Measurements from ENCODE around the gene CTBP2. TPM values are rescaled to one million over a fixed set of nuclear protein-coding genes. Genes with fewer than 3 reads are reported as not detected.

Gene CTBP2
- total and polyA plus RNA-seq, 8 donors: 21.4 to 60.8 (median 31.1) TPM

DNA sequence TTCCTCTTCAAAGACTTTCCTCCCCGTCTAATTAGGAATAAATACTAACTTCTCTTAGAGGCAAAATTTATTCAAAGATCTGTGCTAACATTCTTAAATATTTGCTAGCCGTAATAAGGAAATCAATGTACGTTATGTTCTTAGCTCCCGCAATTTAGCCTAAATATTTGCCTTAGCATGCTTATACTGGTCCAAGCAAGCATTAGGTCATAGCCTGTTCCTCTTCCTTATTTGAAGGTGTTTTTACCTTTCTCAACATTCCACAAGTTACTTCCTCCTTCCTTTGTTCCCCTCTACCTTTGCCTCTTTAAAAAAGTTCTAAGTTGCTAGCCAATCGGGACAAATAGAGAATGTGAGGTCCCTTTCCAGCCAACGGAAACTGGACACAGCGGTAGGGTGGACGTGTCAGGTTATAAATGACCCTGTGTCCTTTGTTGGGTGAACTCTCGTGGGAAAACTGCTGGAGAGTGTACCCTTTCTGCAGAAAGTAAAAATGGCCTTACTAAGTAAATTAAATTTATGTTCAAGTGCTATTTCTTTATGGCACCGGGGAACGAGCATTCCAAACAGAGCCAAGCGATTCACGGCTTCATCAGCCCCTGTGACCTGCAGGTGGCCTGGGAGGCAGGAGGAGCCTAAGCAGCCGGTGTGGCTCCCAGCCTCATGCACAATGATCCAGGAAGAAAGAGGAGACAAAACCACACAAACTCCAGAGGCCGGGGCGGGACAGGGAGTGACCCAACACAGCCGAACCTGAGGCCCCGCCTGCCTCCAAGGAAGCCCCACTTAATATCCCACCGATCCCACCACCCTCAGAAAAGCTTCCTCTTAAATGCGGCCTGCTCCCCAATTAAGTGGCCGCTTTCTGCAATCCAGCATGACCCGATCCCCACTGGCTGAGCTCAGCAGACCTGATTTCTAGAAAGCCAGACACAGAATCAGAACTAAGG, 151.4 kb downstream of the CTBP2 start:
- no peaks in the 10 kb centered on the region for H3K27me3 ChIP-seq
- TF ChIP-seq, protein P1, sequence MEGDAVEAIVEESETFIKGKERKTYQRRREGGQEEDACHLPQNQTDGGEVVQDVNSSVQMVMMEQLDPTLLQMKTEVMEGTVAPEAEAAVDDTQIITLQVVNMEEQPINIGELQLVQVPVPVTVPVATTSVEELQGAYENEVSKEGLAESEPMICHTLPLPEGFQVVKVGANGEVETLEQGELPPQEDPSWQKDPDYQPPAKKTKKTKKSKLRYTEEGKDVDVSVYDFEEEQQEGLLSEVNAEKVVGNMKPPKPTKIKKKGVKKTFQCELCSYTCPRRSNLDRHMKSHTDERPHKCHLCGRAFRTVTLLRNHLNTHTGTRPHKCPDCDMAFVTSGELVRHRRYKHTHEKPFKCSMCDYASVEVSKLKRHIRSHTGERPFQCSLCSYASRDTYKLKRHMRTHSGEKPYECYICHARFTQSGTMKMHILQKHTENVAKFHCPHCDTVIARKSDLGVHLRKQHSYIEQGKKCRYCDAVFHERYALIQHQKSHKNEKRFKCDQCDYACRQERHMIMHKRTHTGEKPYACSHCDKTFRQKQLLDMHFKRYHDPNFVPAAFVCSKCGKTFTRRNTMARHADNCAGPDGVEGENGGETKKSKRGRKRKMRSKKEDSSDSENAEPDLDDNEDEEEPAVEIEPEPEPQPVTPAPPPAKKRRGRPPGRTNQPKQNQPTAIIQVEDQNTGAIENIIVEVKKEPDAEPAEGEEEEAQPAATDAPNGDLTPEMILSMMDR (IDR thresholded peaks at IDR 0.05): no peak
- no peak for FAIRE-seq
- peak; percentile 69 to 89 (median 82) for ATAC-seq
- H3K4me1 ChIP-seq: peaks cover 0 to 14% (median 0%) of the 10 kb centered on the region in 3 donors
- intact Hi-C loops (cut with DNase I): no loop called here
- WGBS, 2 donors: 54 to 56% methylated on average over 22 of the region's 22 CpGs
- no peak overlapping the region for H3K4me3 ChIP-seq
- H3K27ac ChIP-seq: peak overlapping the region in 2 of 4 donors; percentile 49 to 56
- H3K9me3 ChIP-seq: no peaks in the 10 kb centered on the region
- DNase-seq: peak; percentile 45 to 80 (median 62)
- H3K36me3 ChIP-seq: peaks cover 0 to 5% (median 0%) of the 10 kb centered on the region in 3 donors

DNA sequence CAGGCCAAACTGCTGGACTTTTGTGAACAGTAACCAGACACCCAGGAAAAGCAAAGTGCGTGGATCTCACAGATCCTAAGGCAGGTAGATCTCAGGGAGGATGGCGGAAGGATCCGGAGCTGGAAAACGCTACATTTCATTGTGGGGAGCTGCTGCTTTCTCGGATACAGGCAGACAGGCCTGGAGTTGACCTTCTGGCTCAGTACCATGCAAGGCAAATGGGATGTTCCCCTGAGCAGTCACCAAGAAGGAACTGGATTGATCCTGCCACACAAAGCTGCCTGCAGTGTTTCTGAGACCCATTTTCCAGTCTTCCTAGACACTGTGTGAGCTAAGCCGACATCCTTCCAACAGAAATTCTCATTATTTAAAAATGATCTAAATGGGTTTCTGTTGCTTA, 152.9 kb downstream of the CTBP2 start:
- WGBS, 2 donors: 88 to 92% methylated on average over 6 of the region's 6 CpGs
- no peak overlapping the region for H3K27ac ChIP-seq
- no peak overlapping the region for H3K4me3 ChIP-seq
- TF ChIP-seq, protein P1 (IDR thresholded peaks at IDR 0.05): no peak
- no peak for FAIRE-seq
- H3K9me3 ChIP-seq: no peaks in the 10 kb centered on the region
- H3K27me3 ChIP-seq: no peaks in the 10 kb centered on the region
- ATAC-seq: no peak
- H3K36me3 ChIP-seq: peaks cover 0 to 10% (median 3%) of the 10 kb centered on the region in 3 donors
- intact Hi-C loops (cut with DNase I): no loop called here
- H3K4me1 ChIP-seq: peaks cover 0 to 14% (median 0%) of the 10 kb centered on the region in 3 donors
- no peak for DNase-seq

DNA sequence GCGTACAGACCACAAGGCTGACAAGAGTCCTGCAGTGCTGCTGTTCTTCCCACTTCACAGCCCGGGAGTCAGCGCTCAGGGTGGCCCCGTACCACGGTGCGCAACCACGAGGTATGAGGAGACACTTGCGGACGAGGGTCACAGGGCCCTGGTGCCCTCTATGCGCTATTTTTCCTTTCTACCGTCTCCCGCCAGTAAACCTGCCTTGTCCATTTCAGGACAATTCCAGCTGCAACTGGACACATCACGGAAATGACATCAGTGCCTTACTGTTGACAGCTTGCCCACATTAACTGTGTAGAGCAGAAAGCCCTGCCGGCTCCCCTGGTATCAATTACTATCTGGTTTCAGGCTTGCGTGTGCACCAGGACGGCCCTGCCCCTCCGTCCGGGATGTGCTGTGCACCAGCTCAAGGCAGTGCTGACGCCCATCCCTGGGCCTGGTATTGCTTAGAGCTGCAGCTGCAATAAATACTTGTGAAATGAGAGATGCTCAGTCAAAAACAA, 153.4 kb downstream of the CTBP2 start:
- no peak overlapping the region for H3K27ac ChIP-seq
- intact Hi-C loops (cut with DNase I): no loop called here
- H3K4me1 ChIP-seq: peaks cover 0 to 14% (median 2%) of the 10 kb centered on the region in 3 donors
- no peak overlapping the region for H3K4me3 ChIP-seq
- no peaks in the 10 kb centered on the region for H3K9me3 ChIP-seq
- H3K36me3 ChIP-seq: peaks cover 0 to 10% (median 4%) of the 10 kb centered on the region in 3 donors
- no peak for FAIRE-seq
- ATAC-seq: no peak
- 79 to 82% methylated on average over 19 of the region's 19 CpGs for WGBS, 2 donors
- H3K27me3 ChIP-seq: no peaks in the 10 kb centered on the region
- DNase-seq: peak in 2 of 6 donors; percentile 18 to 43
- TF ChIP-seq, protein P1 (IDR thresholded peaks at IDR 0.05): no peak

DNA sequence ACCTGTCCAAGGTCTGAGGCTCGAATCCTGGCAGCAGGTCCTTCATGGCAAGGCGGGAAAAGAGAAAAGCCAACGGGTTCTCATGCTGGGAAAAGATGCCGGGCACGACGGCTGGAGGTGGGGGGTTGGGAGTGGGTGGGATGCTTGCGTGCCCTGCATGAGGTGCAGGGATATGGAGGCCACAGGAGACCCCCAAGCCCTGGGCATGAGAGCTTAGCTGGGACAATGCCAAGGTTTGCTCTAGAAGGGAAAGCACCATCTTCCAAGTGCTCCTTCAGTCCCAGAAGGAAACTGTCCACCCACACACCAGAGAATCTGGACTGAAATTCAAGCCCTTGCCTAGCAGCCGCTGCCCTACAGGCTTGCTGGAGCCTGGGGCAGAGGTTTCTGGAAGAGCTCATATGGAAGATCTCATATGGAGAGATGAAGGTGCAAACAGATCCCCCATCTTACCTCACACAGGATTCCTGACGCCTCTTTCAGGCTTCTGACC, 154.1 kb downstream of the CTBP2 start:
- no peak overlapping the region for H3K27ac ChIP-seq
- no peak overlapping the region for H3K4me3 ChIP-seq
- DNase-seq (peak in 1 of 6 donors; percentile 2), FAIRE-seq (no peak), ATAC-seq (no peak)
- peaks cover 0 to 19% (median 10%) of the 10 kb centered on the region in 3 donors for H3K4me1 ChIP-seq
- TF ChIP-seq, protein P1 (IDR thresholded peaks at IDR 0.05): no peak
- 86% methylated on average over 9 of the region's 9 CpGs for WGBS, 2 donors
- H3K9me3 ChIP-seq: no peaks in the 10 kb centered on the region
- peaks cover 0 to 10% (median 4%) of the 10 kb centered on the region in 3 donors for H3K36me3 ChIP-seq
- intact Hi-C loops (cut with DNase I): no loop called here
- H3K27me3 ChIP-seq: no peaks in the 10 kb centered on the region
